T-helper 1 cell (primary cell): ENCODE measurements around the gene IFT25.
"Not testable (repeated sequence)": the region's sequence is repeated elsewhere in the genome, so short reads cannot be mapped to it uniquely, and the experiment has no call there.

Experiments used
- DNase-seq, 5 donors: peaks; one replicate each; pipeline ENCODE4 v3.0.0-alpha.2; 2012 to 2020

Gene IFT25

DNA sequence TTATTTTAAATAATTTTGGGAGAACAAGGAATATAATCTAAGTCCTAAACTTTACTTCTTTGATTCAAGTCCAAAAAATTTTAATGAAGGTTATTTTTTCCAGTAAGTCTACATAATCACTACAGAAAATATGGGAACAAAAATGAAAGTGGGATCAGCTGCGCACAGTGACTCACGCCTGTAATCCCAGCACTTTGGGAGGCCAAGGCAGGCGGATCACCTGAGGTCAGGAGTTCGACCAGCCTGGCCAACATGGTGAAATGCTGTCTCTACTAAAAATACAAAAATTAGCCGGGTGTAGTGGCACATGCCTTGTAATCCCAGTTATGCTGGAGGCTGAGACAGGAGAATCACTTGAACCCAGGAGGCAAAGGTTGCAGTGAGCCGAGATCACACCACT, 61.9 kb downstream of the IFT25 start:
- not testable (repeated sequence) for DNase-seq

GRCh38 chr1:53881853-53882252, 63.6 kb downstream of the IFT25 start:
- not testable (repeated sequence) for DNase-seq

DNA sequence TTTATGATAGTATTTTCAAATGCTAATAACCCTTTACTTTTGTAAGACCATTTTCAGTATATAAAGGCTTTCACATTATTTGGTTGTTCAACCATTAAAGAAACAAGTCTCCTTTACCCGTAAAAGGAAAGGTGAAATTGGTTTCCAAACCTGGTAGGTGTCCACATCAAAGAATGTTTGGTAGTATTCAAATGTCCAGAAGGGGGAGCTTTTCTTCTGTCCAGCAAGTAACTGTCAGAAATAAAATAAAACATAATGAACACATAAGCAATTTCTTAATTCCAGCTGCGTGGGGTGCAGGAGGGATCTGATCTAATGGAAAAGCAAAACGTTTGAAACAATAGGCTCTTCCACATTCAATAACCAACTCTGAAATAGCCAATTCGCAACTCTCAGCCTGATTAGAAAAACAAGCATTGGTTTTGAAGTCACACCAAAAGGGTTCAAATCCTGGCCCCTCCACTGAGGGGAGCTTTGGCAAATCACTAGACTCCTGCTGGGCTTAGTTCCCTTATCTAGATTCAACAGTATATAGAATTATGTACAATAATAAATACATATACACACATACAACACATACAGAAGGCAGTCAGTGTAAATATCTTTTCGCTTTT, 66.9 kb downstream of the IFT25 start:
- DNase-seq: peak in 1 of 5 donors; percentile 43

DNA sequence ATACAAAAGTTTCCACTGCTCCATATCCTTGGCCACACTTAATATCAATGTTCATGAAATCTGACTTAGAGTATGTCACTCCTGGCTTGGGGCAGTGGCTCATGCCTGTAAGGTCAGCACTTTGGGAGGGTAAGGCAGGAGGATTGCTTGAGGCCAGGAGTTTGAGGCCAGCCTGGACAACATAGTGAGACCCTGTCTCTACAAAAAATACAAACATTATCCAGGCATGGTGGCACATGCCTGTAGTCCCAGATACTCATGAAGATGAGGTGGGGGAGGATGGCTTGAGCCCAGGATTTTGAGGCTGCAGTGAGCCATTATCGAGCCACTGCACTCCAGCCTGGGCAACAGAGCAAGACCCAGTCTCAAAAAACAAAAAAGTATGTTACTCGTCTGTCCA, 70.3 kb downstream of the IFT25 start:
- not testable (repeated sequence) for DNase-seq

DNA sequence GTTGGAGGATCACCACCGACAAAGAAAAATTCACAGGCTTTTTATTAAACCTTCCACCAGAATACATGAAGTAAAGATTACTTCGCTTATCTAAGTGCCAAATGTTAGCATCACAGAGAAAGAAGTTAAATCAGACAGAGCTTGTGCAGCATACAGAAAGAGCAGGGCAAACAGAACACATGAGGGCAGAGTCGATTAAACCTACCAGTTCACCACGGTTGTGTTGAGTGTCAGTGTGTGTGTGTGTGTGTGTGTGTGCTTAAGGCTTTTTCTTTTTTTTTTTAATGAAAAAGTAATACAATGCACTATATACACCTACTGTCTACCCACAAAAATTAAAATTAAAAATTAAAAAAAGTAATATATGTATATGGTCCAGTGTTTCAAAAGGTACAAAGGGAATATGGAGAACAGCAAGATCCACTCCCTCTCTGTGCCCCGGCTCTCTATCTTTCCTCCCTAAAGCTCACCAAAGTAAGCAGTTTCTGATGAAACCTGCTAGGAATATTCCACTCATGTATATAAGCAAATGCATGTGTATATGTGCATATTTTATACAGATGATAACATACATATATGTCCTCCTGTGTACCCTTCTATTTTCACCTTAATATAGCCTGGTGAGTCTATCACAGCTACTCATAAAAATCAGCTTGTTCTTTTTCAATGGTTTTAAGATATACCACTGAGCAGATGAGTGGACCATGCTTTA, 73.6 kb downstream of the IFT25 start:
- DNase-seq: no peak
